ENCODE results near the gene CACNA1G.

The CACNA1G gene

DNA sequence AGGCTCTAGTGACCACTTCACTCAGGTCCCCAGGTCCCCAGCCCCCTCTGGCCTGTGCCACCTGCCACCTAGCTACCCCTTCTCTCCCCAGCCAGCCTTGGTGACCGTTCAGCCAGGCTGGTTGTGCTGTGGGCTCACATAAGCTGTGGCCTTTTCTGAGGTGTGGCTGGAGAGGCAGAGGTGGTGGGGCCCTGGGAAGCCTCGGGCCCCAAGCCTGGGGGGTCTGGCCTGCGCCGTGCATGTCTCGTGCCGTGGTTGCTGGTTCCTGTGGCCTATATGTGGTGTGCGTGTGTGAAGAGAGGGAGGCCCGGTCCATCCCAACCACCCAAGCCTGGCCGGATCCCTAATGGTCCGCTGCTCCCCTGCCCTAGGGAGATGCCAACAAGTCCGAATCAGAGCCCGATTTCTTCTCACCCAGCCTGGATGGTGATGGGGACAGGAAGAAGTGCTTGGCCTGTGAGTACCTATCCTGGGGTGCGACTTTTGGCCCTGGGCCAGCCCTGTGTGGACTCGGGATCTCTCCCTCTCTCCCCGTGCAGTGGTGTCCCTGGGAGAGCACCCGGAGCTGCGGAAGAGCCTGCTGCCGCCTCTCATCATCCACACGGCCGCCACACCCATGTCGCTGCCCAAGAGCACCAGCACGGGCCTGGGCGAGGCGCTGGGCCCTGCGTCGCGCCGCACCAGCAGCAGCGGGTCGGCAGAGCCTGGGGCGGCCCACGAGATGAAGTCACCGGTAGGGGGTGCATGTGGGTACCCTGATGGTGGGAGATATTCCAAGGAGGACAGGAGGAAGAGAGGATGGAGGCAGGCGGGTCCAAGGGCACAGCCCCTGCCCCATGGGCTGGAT lies 35.9 kb downstream of the CACNA1G start:
- Histone ChIP-seq H2BK5ac (ENCODE audit: low read depth, low read length, poor library complexity, severe bottlenecking) (no peak overlapping the region), H2BK12ac (ENCODE audit: low read length in 2 of 2) (no peak overlapping the region), H3K79me1 (replicated peaks; ENCODE audit: low read length, poor library complexity, severe bottlenecking) (no peaks in the 10 kb centered on the region), H3K4ac (ENCODE audit: low read depth in 1 of 2, low read length in 2 of 2) (no peak overlapping the region), H3K4me1 (ENCODE audit: control insufficient read depth, insufficient read depth, low read depth, low read length) (peaks cover 3% of the 10 kb centered on the region), H3K27ac (ENCODE audit: low read length, poor library complexity, severe bottlenecking) (no peak overlapping the region), H3K18ac (ENCODE audit: low read depth in 1 of 2, low read length in 2 of 2) (no peak overlapping the region), H3K4me3 (ENCODE audit: insufficient read depth in 1 of 2, low read depth in 1 of 2, low read length in 2 of 2) (no peak overlapping the region), H3K14ac (ENCODE audit: low read length in 2 of 2) (no peak overlapping the region), H2AFZ (ENCODE audit: low read depth, low read length) (no peak overlapping the region), H2AK5ac (ENCODE audit: low read length, severe bottlenecking) (no peak overlapping the region), H3K4me2 (ENCODE audit: low read length, poor library complexity, severe bottlenecking) (no peak overlapping the region), H4K8ac (ENCODE audit: low read length) (peak overlapping the region; percentile 62), H3K23ac (ENCODE audit: low read length in 2 of 2) (no peak overlapping the region), H3K9me3 (ENCODE audit: control insufficient read depth, low read length) (no peaks in the 10 kb centered on the region), H3K9ac (ENCODE audit: low read length) (no peak overlapping the region), H4K91ac (ENCODE audit: low read length) (peak overlapping the region; percentile 37), H3K27me3 (ENCODE audit: control insufficient read depth in 1 of 2, insufficient read depth in 1 of 2, low read length in 2 of 2) (peaks cover 0 to 28% of the 10 kb centered on the region in 2 experiments), H2BK120ac (ENCODE audit: low read depth, low read length) (no peak overlapping the region), H2BK15ac (ENCODE audit: low read depth, poor library complexity, severe bottlenecking) (no peak overlapping the region), H3K36me3 (ENCODE audit: control insufficient read depth in 1 of 2, insufficient read depth in 2 of 2, low read depth in 1 of 2, low read length in 2 of 2) (no peaks in the 10 kb centered on the region)
- peak; percentile 39 for DNase-seq
- WGBS: 57% methylated on average over 34 of the region's 34 CpGs

DNA sequence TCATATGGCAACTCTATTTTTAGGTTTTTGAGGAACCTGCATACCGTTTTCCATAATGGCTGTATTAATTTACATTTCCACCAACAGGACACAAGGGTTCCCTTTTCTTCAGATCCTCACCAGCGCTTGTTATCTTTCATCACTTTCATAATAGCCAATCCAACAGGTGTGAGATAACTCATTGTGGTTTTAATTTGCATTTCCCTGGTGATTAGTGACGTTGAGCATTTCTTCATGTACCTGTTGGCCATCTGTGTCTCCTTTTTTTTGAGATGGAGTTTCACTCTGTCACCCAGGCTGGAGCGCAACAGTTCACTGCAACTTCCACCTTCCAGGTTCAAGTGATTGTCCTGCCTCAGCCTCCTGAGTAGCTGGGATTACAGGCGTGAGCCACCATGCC lies 38.0 kb downstream of the CACNA1G start:
- Histone ChIP-seq H2BK5ac (ENCODE audit: low read depth, low read length, poor library complexity, severe bottlenecking) (no peak overlapping the region), H3K23ac (ENCODE audit: low read length in 2 of 2) (no peak overlapping the region), H3K4ac (ENCODE audit: low read depth in 1 of 2, low read length in 2 of 2) (no peak overlapping the region), H3K18ac (ENCODE audit: low read depth in 1 of 2, low read length in 2 of 2) (no peak overlapping the region), H2BK12ac (ENCODE audit: low read length in 2 of 2) (no peak overlapping the region), H3K36me3 (ENCODE audit: control insufficient read depth in 1 of 2, insufficient read depth in 2 of 2, low read depth in 1 of 2, low read length in 2 of 2) (no peaks in the 10 kb centered on the region), H2BK120ac (ENCODE audit: low read depth, low read length) (no peak overlapping the region), H3K4me1 (ENCODE audit: control insufficient read depth, insufficient read depth, low read depth, low read length) (peaks cover 1% of the 10 kb centered on the region), H3K27me3 (ENCODE audit: control insufficient read depth in 1 of 2, insufficient read depth in 1 of 2, low read length in 2 of 2) (peaks cover 14 to 22% of the 10 kb centered on the region in 2 experiments), H3K9ac (ENCODE audit: low read length) (no peak overlapping the region), H3K27ac (ENCODE audit: low read length, poor library complexity, severe bottlenecking) (no peak overlapping the region), H3K79me1 (replicated peaks; ENCODE audit: low read length, poor library complexity, severe bottlenecking) (no peaks in the 10 kb centered on the region), H3K9me3 (ENCODE audit: control insufficient read depth, low read length) (no peaks in the 10 kb centered on the region), H4K8ac (ENCODE audit: low read length) (no peak overlapping the region), H3K4me2 (ENCODE audit: low read length, poor library complexity, severe bottlenecking) (no peak overlapping the region), H2BK15ac (ENCODE audit: low read depth, poor library complexity, severe bottlenecking) (no peak overlapping the region), H4K91ac (ENCODE audit: low read length) (no peak overlapping the region), H2AK5ac (ENCODE audit: low read length, severe bottlenecking) (no peak overlapping the region), H2AFZ (ENCODE audit: low read depth, low read length) (no peak overlapping the region), H3K14ac (ENCODE audit: low read length in 2 of 2) (no peak overlapping the region), H3K4me3 (ENCODE audit: insufficient read depth in 1 of 2, low read depth in 1 of 2, low read length in 2 of 2) (no peak overlapping the region)
- 84% methylated on average over 4 of the region's 5 CpGs for WGBS
- no peak for DNase-seq

DNA sequence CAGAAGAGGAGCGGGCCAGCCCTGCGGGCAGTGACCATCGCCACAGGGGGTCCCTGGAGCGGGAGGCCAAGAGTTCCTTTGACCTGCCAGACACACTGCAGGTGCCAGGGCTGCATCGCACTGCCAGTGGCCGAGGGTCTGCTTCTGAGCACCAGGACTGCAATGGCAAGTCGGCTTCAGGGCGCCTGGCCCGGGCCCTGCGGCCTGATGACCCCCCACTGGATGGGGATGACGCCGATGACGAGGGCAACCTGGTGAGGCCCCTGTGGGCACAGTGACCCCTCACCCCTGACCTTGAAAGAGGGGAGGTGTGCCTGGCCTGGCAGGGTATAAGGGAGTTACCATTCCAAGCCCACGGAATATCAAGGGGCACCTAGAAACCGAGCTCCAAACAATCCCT lies 39.1 kb downstream of the CACNA1G start:
- no peaks in the 10 kb centered on the region for H3K36me3 ChIP-seq (ENCODE audit: control insufficient read depth in 1 of 2, insufficient read depth in 2 of 2, low read depth in 1 of 2, low read length in 2 of 2)
- no peak overlapping the region for H2BK120ac ChIP-seq (ENCODE audit: low read depth, low read length)
- no peak overlapping the region for H3K4ac ChIP-seq (ENCODE audit: low read depth in 1 of 2, low read length in 2 of 2)
- H3K79me1 ChIP-seq (replicated peaks; ENCODE audit: low read length, poor library complexity, severe bottlenecking): no peaks in the 10 kb centered on the region
- H3K4me3 ChIP-seq (ENCODE audit: insufficient read depth in 1 of 2, low read depth in 1 of 2, low read length in 2 of 2): no peak overlapping the region
- no peak overlapping the region for H4K8ac ChIP-seq (ENCODE audit: low read length)
- H3K4me2 ChIP-seq (ENCODE audit: low read length, poor library complexity, severe bottlenecking): no peak overlapping the region
- H3K27me3 ChIP-seq (ENCODE audit: control insufficient read depth in 1 of 2, insufficient read depth in 1 of 2, low read length in 2 of 2): peaks cover 17 to 22% of the 10 kb centered on the region in 2 experiments
- H3K18ac ChIP-seq (ENCODE audit: low read depth in 1 of 2, low read length in 2 of 2): no peak overlapping the region
- H3K4me1 ChIP-seq (ENCODE audit: control insufficient read depth, insufficient read depth, low read depth, low read length): peaks cover 3% of the 10 kb centered on the region
- no peak overlapping the region for H2BK12ac ChIP-seq (ENCODE audit: low read length in 2 of 2)
- H3K27ac ChIP-seq (ENCODE audit: low read length, poor library complexity, severe bottlenecking): no peak overlapping the region
- H2BK15ac ChIP-seq (ENCODE audit: low read depth, poor library complexity, severe bottlenecking): no peak overlapping the region
- H3K9me3 ChIP-seq (ENCODE audit: control insufficient read depth, low read length): no peaks in the 10 kb centered on the region
- 86% methylated on average over 15 of the region's 15 CpGs for WGBS
- no peak overlapping the region for H2AK5ac ChIP-seq (ENCODE audit: low read length, severe bottlenecking)
- no peak overlapping the region for H3K23ac ChIP-seq (ENCODE audit: low read length in 2 of 2)
- DNase-seq: no peak
- no peak overlapping the region for H2AFZ ChIP-seq (ENCODE audit: low read depth, low read length)
- no peak overlapping the region for H3K9ac ChIP-seq (ENCODE audit: low read length)
- H2BK5ac ChIP-seq (ENCODE audit: low read depth, low read length, poor library complexity, severe bottlenecking): no peak overlapping the region
- H4K91ac ChIP-seq (ENCODE audit: low read length): no peak overlapping the region
- no peak overlapping the region for H3K14ac ChIP-seq (ENCODE audit: low read length in 2 of 2)

DNA sequence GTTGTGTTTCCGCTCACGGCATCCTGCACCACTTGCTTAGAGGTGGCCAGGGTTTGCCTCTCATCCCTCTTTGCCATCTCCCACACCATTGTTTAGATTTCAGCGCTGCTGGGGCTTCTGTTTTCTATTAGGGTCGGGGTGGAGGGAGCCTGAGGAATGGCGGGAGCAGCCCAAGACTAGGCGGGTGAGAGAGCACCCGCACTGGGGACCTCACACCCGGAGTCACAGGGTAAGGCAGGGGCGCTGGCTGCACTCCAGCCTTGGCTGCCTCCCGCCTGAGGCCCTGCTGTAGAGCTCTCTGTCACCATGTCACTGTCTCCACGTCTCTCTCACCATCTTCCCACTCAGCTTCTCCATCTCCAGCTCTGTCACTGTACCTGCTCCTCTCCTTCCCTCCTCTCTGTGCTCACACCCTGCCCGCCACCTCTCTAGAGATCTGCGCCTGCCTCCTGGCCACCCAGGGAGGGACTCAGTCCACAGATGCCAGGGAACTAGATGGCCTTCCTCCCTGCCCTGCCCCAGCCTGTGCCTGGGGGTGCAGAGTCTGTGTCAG lies 41.4 kb downstream of the CACNA1G start:
- peaks cover 28 to 34% of the 10 kb centered on the region in 2 experiments for H3K27me3 ChIP-seq (ENCODE audit: control insufficient read depth in 1 of 2, insufficient read depth in 1 of 2, low read length in 2 of 2)
- H3K18ac ChIP-seq (ENCODE audit: low read depth in 1 of 2, low read length in 2 of 2): no peak overlapping the region
- H3K4me2 ChIP-seq (ENCODE audit: low read length, poor library complexity, severe bottlenecking): no peak overlapping the region
- H4K91ac ChIP-seq (ENCODE audit: low read length): no peak overlapping the region
- H2BK5ac ChIP-seq (ENCODE audit: low read depth, low read length, poor library complexity, severe bottlenecking): no peak overlapping the region
- no peak overlapping the region for H3K27ac ChIP-seq (ENCODE audit: low read length, poor library complexity, severe bottlenecking)
- no peaks in the 10 kb centered on the region for H3K9me3 ChIP-seq (ENCODE audit: control insufficient read depth, low read length)
- no peak overlapping the region for H2BK120ac ChIP-seq (ENCODE audit: low read depth, low read length)
- DNase-seq: no peak
- WGBS: 84% methylated on average over 13 of the region's 13 CpGs
- no peaks in the 10 kb centered on the region for H3K79me1 ChIP-seq (replicated peaks; ENCODE audit: low read length, poor library complexity, severe bottlenecking)
- no peak overlapping the region for H2BK15ac ChIP-seq (ENCODE audit: low read depth, poor library complexity, severe bottlenecking)
- H3K23ac ChIP-seq (ENCODE audit: low read length in 2 of 2): no peak overlapping the region
- H2AK5ac ChIP-seq (ENCODE audit: low read length, severe bottlenecking): no peak overlapping the region
- no peak overlapping the region for H2AFZ ChIP-seq (ENCODE audit: low read depth, low read length)
- H3K4me3 ChIP-seq (ENCODE audit: insufficient read depth in 1 of 2, low read depth in 1 of 2, low read length in 2 of 2): no peak overlapping the region
- no peak overlapping the region for H4K8ac ChIP-seq (ENCODE audit: low read length)
- no peak overlapping the region for H2BK12ac ChIP-seq (ENCODE audit: low read length in 2 of 2)
- H3K4me1 ChIP-seq (ENCODE audit: control insufficient read depth, insufficient read depth, low read depth, low read length): peaks cover 3% of the 10 kb centered on the region
- no peak overlapping the region for H3K9ac ChIP-seq (ENCODE audit: low read length)
- no peak overlapping the region for H3K4ac ChIP-seq (ENCODE audit: low read depth in 1 of 2, low read length in 2 of 2)
- no peak overlapping the region for H3K14ac ChIP-seq (ENCODE audit: low read length in 2 of 2)
- no peaks in the 10 kb centered on the region for H3K36me3 ChIP-seq (ENCODE audit: control insufficient read depth in 1 of 2, insufficient read depth in 2 of 2, low read depth in 1 of 2, low read length in 2 of 2)
